ENCODE data around the gene FOXK2.

FOXK2 gene

GRCh38 chr17:82517230-82517865, 2.2 kb upstream of the FOXK2 start:
- Histone ChIP-seq H3K4me1 (ENCODE audit: control insufficient read depth, insufficient read depth, low read length, unreplicated experiment) (no peaks in the 10 kb centered on the region), H3K4me3 (ENCODE audit: low read depth, low read length) (no peak overlapping the region), H3K27ac (ENCODE audit: low read depth, low read length) (no peak overlapping the region), H2AFZ (ENCODE audit: low read length, unreplicated experiment) (no peak overlapping the region), H3K27me3 (ENCODE audit: insufficient read depth, low read length) (no peaks in the 10 kb centered on the region), H3K79me2 (ENCODE audit: control insufficient read depth, insufficient read depth, low read length, unreplicated experiment) (peaks cover 25% of the 10 kb centered on the region), H3K36me3 (ENCODE audit: insufficient read depth, low read length) (no peaks in the 10 kb centered on the region)

DNA sequence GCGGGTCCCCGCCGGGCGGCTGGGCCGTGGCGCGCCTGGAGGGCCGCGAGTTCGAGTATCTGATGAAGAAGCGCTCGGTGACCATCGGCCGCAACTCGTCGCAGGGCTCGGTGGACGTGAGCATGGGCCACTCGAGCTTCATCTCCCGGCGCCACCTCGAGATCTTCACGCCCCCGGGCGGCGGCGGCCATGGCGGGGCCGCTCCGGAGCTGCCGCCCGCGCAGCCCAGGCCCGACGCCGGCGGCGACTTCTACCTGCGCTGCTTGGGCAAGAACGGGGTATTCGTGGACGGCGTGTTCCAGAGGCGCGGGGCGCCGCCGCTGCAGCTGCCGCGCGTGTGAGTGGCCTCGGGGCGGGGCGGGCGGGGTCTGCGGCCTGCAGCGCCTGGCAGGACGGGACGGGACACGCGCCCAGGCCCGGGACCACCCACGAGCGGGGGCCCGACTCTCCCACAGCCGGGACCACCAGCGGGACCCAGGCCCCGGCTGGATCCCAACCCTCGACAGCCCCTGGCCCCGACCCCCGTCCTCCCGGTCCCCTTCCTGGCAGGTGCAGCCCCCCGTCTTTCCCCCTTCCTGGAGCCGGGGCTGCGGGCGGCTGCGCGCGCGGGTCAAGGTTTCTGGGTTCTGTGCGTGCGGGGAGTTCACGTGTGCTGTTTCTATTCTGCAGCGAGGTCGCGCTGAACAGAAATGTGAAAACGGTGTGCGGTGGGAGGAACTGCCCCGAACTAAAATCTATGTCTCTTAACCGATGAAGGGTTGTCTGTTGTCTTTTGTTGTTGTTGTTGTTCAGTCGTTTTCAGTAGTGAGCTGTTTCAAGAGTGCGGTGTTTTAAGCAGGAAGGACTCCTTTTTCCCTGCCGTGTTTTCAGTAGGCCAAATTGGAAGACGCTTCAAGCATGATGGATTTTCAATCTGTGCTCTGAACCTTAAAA, 705 bp downstream of the FOXK2 start:
- H3K36me3 ChIP-seq (ENCODE audit: insufficient read depth, low read length): no peaks in the 10 kb centered on the region
- no peaks in the 10 kb centered on the region for H3K27me3 ChIP-seq (ENCODE audit: insufficient read depth, low read length)
- no peak overlapping the region for H2AFZ ChIP-seq (ENCODE audit: low read length, unreplicated experiment)
- peak overlapping the region; percentile 11; the same call in 1 of the 2 replicates for H3K27ac ChIP-seq (ENCODE audit: low read depth, low read length)
- no peaks in the 10 kb centered on the region for H3K4me1 ChIP-seq (ENCODE audit: control insufficient read depth, insufficient read depth, low read length, unreplicated experiment)
- peak overlapping the region; percentile 76 for H3K4me3 ChIP-seq (ENCODE audit: low read depth, low read length)
- H3K79me2 ChIP-seq (ENCODE audit: control insufficient read depth, insufficient read depth, low read length, unreplicated experiment): peaks cover 54% of the 10 kb centered on the region

GRCh38 chr17:82524540-82524939, 5.0 kb downstream of the FOXK2 start:
- no peak overlapping the region for H3K4me3 ChIP-seq (ENCODE audit: low read depth, low read length)
- no peak overlapping the region for H2AFZ ChIP-seq (ENCODE audit: low read length, unreplicated experiment)
- H3K79me2 ChIP-seq (ENCODE audit: control insufficient read depth, insufficient read depth, low read length, unreplicated experiment): peaks cover 96% of the 10 kb centered on the region
- no peak overlapping the region for H3K27ac ChIP-seq (ENCODE audit: low read depth, low read length)
- H3K4me1 ChIP-seq (ENCODE audit: control insufficient read depth, insufficient read depth, low read length, unreplicated experiment): peaks cover 14% of the 10 kb centered on the region
- no peaks in the 10 kb centered on the region for H3K27me3 ChIP-seq (ENCODE audit: insufficient read depth, low read length)
- H3K36me3 ChIP-seq (ENCODE audit: insufficient read depth, low read length): no peaks in the 10 kb centered on the region

DNA sequence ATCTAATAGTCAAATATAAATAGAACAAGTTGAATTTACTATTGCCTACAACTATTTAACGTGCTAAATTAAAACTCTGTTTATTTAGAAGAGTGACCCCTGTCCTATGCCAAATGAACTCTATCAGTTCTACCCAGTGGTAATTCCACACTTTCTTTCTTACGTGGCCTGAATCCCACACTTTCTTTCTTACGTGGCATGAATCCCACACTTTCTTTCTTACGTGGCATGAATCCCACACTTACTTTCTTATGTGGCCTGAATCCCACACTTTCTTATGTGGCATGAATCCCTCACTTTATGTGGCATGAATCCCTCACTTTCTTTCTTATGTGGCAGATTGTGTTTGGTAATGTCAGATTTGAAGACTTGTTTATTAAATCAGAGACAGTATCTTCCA, 6.2 kb downstream of the FOXK2 start:
- Histone ChIP-seq H2AFZ (ENCODE audit: low read length, unreplicated experiment) (no peak overlapping the region), H3K4me1 (ENCODE audit: control insufficient read depth, insufficient read depth, low read length, unreplicated experiment) (peaks cover 26% of the 10 kb centered on the region), H3K4me3 (ENCODE audit: low read depth, low read length) (no peak overlapping the region), H3K36me3 (ENCODE audit: insufficient read depth, low read length) (no peaks in the 10 kb centered on the region), H3K27me3 (ENCODE audit: insufficient read depth, low read length) (no peaks in the 10 kb centered on the region), H3K79me2 (ENCODE audit: control insufficient read depth, insufficient read depth, low read length, unreplicated experiment) (peaks cover 99% of the 10 kb centered on the region), H3K27ac (ENCODE audit: low read depth, low read length) (peak overlapping the region; percentile 16; the same call in 1 of the 2 replicates)

GRCh38 chr17:82527898-82528297, 8.4 kb downstream of the FOXK2 start:
- Histone ChIP-seq H3K4me3 (ENCODE audit: low read depth, low read length) (no peak overlapping the region), H3K27ac (ENCODE audit: low read depth, low read length) (no peak overlapping the region), H3K36me3 (ENCODE audit: insufficient read depth, low read length) (no peaks in the 10 kb centered on the region), H3K79me2 (ENCODE audit: control insufficient read depth, insufficient read depth, low read length, unreplicated experiment) (peaks cover 97% of the 10 kb centered on the region), H2AFZ (ENCODE audit: low read length, unreplicated experiment) (no peak overlapping the region), H3K27me3 (ENCODE audit: insufficient read depth, low read length) (no peaks in the 10 kb centered on the region), H3K4me1 (ENCODE audit: control insufficient read depth, insufficient read depth, low read length, unreplicated experiment) (peaks cover 34% of the 10 kb centered on the region)

GRCh38 chr17:82528484-82529265, 9.1 kb downstream of the FOXK2 start:
- Histone ChIP-seq H3K36me3 (ENCODE audit: insufficient read depth, low read length) (no peaks in the 10 kb centered on the region), H3K27ac (ENCODE audit: low read depth, low read length) (0 out of 2 replicates have a peak overlapping the region, but pooled peaks have one; percentile 1), H3K4me1 (ENCODE audit: control insufficient read depth, insufficient read depth, low read length, unreplicated experiment) (peaks cover 34% of the 10 kb centered on the region), H3K79me2 (ENCODE audit: control insufficient read depth, insufficient read depth, low read length, unreplicated experiment) (peaks cover 97% of the 10 kb centered on the region), H3K4me3 (ENCODE audit: low read depth, low read length) (no peak overlapping the region), H3K27me3 (ENCODE audit: insufficient read depth, low read length) (no peaks in the 10 kb centered on the region), H2AFZ (ENCODE audit: low read length, unreplicated experiment) (no peak overlapping the region)

DNA sequence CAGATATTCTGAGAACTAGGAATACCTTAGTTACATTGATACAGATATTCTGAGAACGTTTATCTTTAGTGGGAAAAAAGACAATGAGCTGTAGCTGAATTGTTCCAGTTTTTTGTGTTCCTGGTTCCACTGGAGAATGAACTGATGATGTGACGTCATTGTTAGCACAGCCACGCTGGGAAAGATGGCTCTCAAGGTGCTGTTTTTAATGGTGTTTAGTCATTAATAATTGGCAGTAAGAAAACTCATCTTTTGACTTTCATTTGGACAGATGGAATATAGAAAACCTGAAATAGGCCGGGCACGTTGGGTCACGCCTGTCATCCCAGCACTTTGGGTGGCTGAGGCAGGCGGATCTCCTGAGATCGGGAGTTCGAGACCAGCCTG, 10.4 kb downstream of the FOXK2 start:
- H3K4me3 ChIP-seq (ENCODE audit: low read depth, low read length): no peak overlapping the region
- H3K79me2 ChIP-seq (ENCODE audit: control insufficient read depth, insufficient read depth, low read length, unreplicated experiment): peaks cover 97% of the 10 kb centered on the region
- H3K27me3 ChIP-seq (ENCODE audit: insufficient read depth, low read length): no peaks in the 10 kb centered on the region
- no peak overlapping the region; the same call in 1 of the 2 replicates for H3K27ac ChIP-seq (ENCODE audit: low read depth, low read length)
- no peaks in the 10 kb centered on the region for H3K36me3 ChIP-seq (ENCODE audit: insufficient read depth, low read length)
- H3K4me1 ChIP-seq (ENCODE audit: control insufficient read depth, insufficient read depth, low read length, unreplicated experiment): peaks cover 38% of the 10 kb centered on the region
- H2AFZ ChIP-seq (ENCODE audit: low read length, unreplicated experiment): no peak overlapping the region

- no peak overlapping the region for H2AFZ ChIP-seq (ENCODE audit: low read length, unreplicated experiment)
- peak overlapping the region; percentile 76 for H3K27ac ChIP-seq (ENCODE audit: low read depth, low read length)
- H3K79me2 ChIP-seq (ENCODE audit: control insufficient read depth, insufficient read depth, low read length, unreplicated experiment): peaks cover 94% of the 10 kb centered on the region
- peak overlapping the region; percentile 17; the same call in 1 of the 2 replicates for H3K4me3 ChIP-seq (ENCODE audit: low read depth, low read length)
- H3K4me1 ChIP-seq (ENCODE audit: control insufficient read depth, insufficient read depth, low read length, unreplicated experiment): peaks cover 51% of the 10 kb centered on the region
- no peaks in the 10 kb centered on the region for H3K36me3 ChIP-seq (ENCODE audit: insufficient read depth, low read length)
- H3K27me3 ChIP-seq (ENCODE audit: insufficient read depth, low read length): no peaks in the 10 kb centered on the region
These were observed 11.9 kb downstream of the FOXK2 start for GRCh38 chr17:82531431-82531881.

GRCh38 chr17:82534401-82534812, 14.9 kb downstream of the FOXK2 start:
- no peaks in the 10 kb centered on the region for H3K36me3 ChIP-seq (ENCODE audit: insufficient read depth, low read length)
- no peak overlapping the region for H2AFZ ChIP-seq (ENCODE audit: low read length, unreplicated experiment)
- H3K79me2 ChIP-seq (ENCODE audit: control insufficient read depth, insufficient read depth, low read length, unreplicated experiment): peaks cover 94% of the 10 kb centered on the region
- no peak overlapping the region for H3K4me3 ChIP-seq (ENCODE audit: low read depth, low read length)
- peaks cover 52% of the 10 kb centered on the region for H3K4me1 ChIP-seq (ENCODE audit: control insufficient read depth, insufficient read depth, low read length, unreplicated experiment)
- no peak overlapping the region for H3K27ac ChIP-seq (ENCODE audit: low read depth, low read length)
- no peaks in the 10 kb centered on the region for H3K27me3 ChIP-seq (ENCODE audit: insufficient read depth, low read length)

DNA sequence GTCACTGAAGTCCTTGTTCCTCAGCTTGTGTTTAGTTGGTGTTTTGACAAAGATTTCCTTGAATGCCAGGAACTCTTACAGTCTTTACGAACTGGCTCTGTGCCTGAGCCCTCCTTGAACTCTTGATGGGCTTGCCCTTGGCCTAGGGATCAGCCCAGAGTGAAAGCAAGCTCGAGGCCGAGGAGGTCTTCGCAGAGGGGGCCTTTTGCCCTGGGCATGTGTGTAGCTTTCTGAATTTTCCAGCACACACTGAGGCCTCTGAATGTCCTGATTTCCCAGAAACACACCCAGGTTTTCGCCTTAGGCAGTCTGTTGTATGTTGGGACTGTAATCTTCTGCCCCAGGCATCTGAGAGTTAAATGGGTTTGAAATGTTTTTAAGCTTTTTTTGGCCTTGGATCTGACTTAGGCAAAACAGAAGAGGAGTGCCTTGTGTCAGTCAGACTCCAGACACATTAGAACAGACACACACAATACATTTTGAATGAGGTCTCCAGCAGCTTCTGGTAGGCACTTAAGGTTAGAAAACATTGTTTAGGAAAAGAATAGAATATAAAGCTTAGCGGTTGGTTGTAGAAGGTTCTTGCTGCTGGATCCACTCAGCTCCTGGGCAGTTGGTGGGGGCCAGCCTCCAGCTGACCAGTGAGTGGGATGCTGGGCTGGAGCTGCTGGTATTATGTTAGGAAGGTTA, 17.1 kb downstream of the FOXK2 start:
- Histone ChIP-seq H3K79me2 (ENCODE audit: control insufficient read depth, insufficient read depth, low read length, unreplicated experiment) (peaks cover 94% of the 10 kb centered on the region), H2AFZ (ENCODE audit: low read length, unreplicated experiment) (no peak overlapping the region), H3K27me3 (ENCODE audit: insufficient read depth, low read length) (no peaks in the 10 kb centered on the region), H3K27ac (ENCODE audit: low read depth, low read length) (peak overlapping the region; percentile 88), H3K36me3 (ENCODE audit: insufficient read depth, low read length) (no peaks in the 10 kb centered on the region), H3K4me3 (ENCODE audit: low read depth, low read length) (peak overlapping the region; percentile 61), H3K4me1 (ENCODE audit: control insufficient read depth, insufficient read depth, low read length, unreplicated experiment) (peaks cover 30% of the 10 kb centered on the region)
